Renal cortical epithelial cell (primary cell): Measurements from ENCODE around the gene KAT6B. TPM values are rescaled to one million over a fixed set of nuclear protein-coding genes. Genes with fewer than 3 reads are reported as not detected.
A peak's percentile ranks its signal among the peaks of the same experiment; 100 is the strongest.

ENCODE experiments used
- DNase-seq: peaks from one replicate; pipeline ENCODE4 v3.0.0-alpha.2; 2011; ENCODE audit warnings: low read depth
- total RNA-seq: library from RNA; depleted of rRNA; stranded (reverse); fragments of >200 nt; gene quantifications from 2 replicates; pipeline ENCODE4 v1.2.3, GENCODE V29; 2014

KAT6B gene
- total RNA-seq, 1 donor from 2014 or later, result 33.1 TPM

GRCh38 chr10:75066271-75066670 lies 239.9 kb downstream of the KAT6B start:
- no peak for DNase-seq

DNA sequence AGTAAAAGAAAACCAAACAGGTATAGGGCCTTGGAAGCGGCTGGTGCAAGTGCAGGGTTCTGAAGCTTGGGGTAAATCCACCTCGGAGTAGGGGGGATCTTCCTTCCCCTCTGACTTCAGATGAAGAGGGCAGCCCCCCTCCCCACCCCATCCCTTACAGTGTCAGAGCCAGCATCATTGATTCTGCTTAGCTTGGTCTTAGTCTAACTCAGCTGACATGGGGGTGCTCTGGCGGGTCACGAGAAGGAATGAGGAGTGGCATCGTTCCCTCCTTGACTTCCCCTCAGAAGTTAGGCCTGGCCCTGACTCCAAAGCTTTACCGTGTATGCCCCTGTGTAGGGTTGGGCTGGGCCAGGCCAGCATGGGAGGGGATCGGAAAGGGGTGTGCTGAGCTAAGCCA lies 240.9 kb downstream of the KAT6B start:
- no peak for DNase-seq

GRCh38 chr10:75068523-75068922 lies 242.1 kb downstream of the KAT6B start:
- no peak for DNase-seq

GRCh38 chr10:75070476-75070875 lies 244.1 kb downstream of the KAT6B start:
- DNase-seq, result no peak

- DNase-seq, result peak; percentile 46
Measured at GRCh38 chr10:75070961-75071428, 244.6 kb downstream of the KAT6B start.

- DNase-seq, result no peak
Measured at GRCh38 chr10:75071756-75072155, 245.4 kb downstream of the KAT6B start.

DNA sequence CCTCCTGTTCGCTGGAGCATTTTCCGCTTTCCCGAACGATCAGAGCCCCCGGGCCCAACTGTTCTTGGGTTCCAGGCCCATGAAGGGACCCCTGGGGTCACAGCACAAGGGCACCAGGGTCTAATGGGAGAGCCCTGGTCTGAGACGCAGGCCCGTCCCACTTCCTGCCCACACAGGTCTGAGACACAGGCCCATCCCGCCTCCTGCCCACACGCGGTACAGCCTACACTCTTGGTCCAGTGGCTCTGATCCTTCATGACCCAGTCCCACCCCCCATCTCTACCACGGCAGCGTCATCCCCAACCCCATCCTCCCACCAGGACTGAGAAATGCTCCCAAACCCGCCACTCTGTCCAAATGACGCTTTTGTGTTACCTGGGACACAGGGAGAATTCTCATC lies 246.3 kb downstream of the KAT6B start:
- DNase-seq, result no peak

DNA sequence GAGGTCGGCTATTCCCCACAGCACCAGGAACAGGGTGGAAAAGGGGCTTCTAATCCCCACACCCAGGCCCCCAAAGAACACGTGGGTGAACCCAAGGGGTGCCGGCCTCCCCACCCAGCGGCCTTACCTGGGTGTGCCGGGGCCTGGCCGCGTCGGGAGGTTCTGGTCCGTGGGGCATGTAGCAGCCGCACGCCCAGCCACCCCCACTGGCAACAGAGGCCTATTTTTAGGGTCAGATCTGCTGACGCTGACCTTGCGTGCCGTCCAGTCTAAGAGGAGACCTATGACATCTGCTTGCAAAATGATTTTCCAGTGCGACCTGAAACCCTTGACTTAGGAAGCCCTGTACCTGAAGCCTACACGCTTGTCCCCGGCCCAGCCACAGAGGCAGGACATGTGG lies 247.0 kb downstream of the KAT6B start:
- DNase-seq, result no peak

DNA sequence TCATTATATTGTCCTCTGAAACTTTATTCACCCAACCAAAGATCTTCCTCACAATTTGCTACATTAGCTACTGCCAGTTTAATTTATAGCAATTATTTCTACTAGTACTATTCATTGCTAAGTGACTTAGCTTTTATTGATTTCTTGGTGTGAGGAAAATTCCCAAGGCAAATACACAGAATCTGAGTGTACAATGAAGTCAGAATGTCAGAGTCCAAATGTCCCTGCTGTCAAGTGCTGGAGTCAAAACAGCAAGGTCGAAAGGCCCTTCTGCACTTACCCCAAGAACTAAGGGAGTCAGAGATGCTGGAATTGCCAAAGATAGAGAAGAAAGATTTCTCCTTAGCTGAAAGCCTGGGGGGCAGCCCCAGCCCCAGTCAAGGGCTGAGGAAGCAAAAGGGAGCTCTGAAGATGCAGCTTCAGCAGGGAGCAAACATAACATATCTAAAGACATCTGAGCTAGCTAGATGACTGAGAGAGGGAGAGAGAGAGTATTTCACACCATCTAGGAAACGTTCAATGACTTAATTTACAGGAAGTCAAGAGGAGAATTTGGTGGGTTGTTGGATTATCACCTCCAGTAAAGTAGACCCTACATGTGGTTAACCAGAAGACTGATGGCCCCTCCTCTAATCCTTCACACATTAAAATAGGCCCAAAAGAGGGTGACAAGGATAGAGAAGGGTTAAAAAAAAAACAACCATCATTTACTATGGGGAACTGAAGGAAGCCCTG lies 248.5 kb downstream of the KAT6B start:
- no peak for DNase-seq

DNA sequence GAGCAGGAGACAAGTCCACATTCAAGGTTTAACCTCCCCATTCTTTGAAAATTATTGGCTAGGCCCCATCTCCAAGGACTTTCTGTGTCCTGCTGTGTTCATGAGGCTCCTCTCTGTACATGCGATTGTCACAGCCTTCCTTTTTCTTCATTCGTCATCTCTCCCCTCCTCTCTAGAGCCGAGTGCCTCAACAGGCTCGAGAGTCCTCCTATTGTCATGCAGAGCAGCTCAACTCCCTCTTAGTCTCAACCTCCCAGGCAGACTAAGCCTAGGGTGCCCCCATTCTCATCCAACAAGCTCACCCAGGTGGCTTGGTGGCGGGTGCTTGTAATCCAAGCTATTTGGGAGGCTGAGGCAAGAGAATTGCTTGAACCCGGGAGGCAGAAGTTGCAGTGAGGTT lies 249.9 kb downstream of the KAT6B start:
- DNase-seq, result no peak

DNA sequence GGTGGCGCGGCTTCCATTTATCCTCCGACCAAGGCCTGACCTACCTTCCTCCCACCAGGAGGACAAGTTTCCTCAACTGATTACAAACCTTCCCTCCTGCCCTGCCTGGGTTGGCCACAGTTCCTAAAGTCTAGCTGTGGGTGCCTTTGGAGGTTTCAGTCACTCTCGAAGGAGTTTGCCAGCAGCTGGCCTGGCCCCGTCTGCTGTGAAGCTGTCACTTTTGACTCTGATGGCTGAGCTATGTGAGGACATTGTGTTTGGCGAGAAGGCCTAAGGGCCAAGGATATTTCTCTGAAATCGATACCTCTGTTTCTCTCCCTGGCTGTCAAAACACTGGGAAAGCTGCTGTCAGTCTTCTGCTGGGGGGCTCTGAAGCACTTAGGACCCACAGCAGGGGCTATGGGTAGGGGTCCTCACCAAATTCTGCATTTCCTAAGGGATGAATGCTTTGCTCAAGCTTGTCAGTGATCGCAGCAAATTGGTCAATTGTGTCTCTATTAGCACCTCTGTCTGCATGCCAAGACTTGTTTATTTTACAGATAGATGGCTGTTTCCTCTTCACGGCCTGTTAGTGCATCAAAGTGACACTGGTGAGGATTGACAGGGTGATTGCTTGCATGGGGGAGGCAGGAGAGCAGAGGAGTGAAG lies 253.2 kb downstream of the KAT6B start:
- no peak for DNase-seq

DNA sequence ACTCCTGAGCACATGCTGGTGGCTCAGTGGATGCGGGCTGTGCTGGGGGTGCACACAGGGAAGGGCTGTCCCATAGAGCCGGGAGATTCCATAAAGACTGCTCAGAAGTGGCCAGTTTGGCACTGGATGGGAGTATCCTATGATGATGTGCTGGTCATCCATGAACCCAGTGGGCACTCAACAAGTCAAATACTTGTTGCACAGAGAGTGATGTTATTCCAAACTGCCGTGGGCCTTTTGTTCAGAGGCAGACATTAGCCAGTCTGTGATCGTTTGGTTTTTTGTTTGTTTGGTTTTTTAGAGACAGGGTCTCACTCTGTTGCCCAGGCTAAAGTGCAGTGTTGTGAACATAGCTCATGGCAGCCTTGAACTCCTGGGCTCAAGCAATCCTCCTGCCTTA lies 254.2 kb downstream of the KAT6B start:
- no peak for DNase-seq

DNA sequence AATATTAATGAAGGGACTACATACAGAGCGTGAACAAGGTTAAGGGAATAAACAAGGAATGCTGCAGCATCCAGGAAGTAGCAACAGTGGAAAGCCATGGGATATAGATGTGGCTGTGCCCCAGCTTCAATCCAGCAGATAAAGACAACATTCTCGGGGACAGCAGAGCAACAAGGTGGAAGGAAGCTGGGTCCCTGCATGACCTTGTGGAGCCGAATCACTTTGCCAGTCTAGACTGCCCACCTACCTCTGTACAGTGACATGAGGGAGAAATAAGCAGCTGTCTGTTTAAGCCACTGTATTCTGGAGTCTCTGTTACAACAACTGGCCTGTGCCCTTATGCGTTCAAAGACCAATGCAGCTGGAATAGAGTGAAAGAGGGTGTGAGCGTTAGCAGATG lies 255.0 kb downstream of the KAT6B start:
- no peak for DNase-seq
